EH (cell line): ENCODE measurements around the gene RGS18.
A peak's percentile ranks its signal among the peaks of the same experiment; 100 is the strongest.
"Not testable (repeated sequence)": the region's sequence is repeated elsewhere in the genome, so short reads cannot be mapped to it uniquely, and the experiment has no call there.

ENCODE experiments used
- DNase-seq: peaks from one replicate; pipeline ENCODE4 v3.0.0-alpha.2; 2015; ENCODE audit warnings: low read depth

RGS18 gene

DNA sequence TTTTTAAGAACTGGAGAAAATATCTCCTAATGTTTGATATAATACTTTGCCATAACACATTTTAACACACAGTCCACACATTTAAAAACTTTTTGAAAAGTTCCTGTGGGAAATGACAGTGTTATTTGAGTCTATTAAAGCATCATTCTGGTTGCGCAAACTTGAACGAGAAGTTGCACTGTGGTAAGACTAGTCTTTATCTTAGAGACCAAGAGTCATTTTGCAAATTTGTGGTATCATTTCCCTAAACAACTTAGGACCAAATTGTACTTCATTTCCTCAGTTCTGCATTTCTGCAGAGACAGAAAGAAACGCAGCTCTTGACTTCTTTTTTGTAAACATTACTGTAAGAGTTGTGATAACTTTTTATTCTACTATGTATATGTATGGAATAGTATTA is at the start of gene RGS18:
Gene RGS18 (plus strand): TSS at position 282 of the 400 bp plus-strand sequence. CDS start 176 bp downstream, outside the sequence.
- DNase-seq: no peak

DNA sequence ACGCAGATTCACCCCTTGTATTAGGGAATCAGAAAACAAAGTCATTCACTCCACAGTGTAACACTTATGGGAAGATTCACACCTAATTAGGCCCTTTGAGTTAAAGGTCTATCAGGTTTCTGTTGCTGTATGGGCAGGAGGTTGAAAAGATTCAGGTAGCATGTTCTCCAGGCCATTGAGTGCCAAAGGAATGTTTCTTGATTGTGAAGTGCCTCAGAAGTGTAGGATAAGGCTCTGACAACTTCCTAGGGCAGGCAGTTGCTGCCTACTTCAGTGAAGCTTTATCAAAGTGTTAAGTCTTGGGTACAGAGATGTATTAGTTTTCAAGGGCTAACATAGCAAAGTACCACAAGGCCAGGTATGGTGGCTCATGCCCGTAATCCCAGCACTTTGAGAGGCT is 48.7 kb upstream of the RGS18 start:
- DNase-seq: no peak

- no peak for DNase-seq
Observed at GRCh38 chr1:192115000-192115399, 43.3 kb upstream of the RGS18 start.

DNA sequence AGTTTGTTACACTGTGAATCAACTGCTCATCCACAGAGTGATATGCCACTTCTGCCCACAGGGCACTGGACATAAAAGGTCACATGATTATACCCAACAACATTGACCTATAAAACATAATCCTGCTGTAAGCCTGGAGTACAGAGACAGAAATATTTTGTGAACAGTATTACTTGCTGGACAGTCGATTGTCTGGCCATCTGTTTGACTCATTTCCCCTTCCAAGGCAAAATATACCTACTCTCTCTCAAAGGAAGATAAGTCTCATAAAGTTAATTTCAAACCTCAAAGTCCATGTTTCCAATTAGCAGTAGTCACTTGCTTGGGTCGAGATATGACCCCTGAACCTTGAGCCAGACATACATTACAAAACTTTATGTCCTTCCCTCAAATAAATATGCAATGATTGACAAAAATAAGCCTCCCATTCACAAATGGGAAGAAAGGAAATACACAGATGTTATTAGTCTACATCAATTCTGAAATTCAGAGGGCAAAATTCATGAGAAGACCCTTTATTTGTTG is 39.3 kb upstream of the RGS18 start:
- no peak for DNase-seq

DNA sequence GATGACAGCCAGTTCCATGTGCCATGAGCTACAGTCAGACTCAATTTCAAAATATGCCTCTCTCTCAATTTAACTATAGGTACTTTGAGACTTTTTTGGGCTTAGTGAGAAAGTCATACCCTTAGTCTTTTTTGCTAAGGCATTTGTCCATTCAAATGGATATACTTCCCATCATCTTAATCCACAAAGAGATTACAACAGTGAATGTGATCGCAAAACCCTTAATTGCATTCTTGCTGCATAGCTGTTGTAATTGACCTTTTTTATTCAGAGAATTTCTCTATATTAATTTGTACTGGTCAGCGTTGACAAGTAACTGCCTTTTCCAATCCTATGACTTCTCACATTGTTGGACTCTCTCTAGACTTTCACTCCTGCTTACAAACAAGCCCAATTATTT is 38.6 kb upstream of the RGS18 start:
- no peak for DNase-seq

DNA sequence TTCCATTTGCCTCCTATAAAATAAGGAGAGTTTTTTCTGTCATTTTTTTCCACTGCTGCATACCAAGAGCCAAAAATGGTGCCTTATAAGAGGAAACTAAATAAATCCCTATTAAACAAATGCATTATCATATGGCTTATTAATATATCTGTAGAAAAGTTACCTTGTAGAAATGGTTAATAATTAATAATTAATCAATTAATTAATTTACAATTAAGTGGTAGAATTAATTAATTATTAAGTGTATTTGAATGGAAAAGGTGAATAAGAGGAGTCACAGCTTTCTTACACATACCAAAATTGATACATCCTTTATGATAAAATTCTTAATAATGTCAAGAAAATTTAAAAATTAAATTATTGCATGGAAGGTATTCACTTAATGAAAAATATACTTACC is 35.6 kb upstream of the RGS18 start:
- DNase-seq: no peak

DNA sequence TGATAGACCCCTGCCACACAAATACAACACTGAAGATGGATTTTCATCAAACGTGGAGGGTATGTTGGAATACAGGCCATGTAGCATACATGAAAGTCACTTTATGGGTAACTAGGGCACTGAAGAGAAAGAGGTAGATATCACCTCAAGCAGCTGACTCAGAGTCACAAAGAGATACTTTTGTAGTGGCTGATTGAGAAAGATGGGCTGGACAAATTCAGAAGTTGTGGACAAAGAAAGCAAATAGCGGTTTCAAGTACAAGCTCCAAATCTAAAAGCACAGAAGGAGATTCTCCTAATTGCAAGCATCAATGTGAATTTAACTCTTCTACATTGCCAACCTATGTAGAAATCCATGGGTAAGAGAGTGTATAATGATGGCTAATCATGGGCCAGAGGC is 35.0 kb upstream of the RGS18 start:
- no peak for DNase-seq

DNA sequence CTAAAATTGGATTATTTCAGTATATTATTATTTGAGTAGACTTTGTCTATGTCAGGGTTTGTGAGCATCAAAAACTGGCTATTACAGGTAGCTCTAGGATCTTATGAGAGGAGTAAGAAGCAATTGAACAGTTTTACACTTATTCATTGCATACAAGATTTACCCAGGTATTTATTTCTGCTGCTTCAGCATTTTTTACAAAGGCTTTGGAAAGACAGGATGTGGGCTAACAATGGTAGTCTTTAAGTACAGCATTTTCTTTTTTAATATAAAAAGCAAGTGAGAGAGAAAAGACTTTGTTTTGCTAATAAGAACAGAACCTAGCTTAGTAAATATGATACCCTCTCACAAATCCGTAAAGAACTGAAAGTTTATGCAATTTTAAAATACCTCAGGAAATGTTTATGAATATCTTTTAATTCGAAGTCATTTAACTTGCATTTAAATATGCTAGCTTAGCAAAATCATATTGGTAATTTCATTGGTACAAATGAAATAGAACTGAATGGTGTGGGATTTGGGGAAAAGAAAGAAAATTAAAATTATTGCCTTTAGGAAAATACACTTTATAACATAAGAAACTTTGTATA is 32.1 kb upstream of the RGS18 start:
- DNase-seq: no peak

- no peak for DNase-seq
Observed at GRCh38 chr1:192130175-192130574, 28.1 kb upstream of the RGS18 start.

GRCh38 chr1:192130865-192131264 is 27.4 kb upstream of the RGS18 start:
- DNase-seq: not testable (repeated sequence)

GRCh38 chr1:192131914-192132313 is 26.3 kb upstream of the RGS18 start:
- no peak for DNase-seq

- DNase-seq: peak; percentile 9
Observed at GRCh38 chr1:192133350-192133926, 24.8 kb upstream of the RGS18 start.

- no peak for DNase-seq
Observed at GRCh38 chr1:192140382-192140781, 17.9 kb upstream of the RGS18 start.

DNA sequence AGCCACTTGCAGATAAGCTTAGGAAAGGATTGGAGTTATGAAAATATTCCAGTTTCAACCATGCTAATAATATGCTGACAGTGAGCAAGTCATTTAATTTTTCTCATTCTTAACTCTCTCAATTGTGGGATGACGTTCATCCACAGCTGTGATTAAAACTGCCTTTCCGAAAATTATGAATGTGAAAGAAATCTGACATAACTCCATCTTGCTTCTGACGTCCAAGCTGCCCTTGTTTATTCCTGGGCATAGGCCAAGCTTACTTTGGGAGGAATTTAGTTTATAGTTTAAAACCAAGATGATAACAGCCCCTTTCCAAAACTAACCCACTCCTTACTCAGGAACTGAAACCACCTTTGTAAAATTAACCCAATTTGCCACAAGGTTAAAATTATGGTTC is 11.0 kb upstream of the RGS18 start:
- DNase-seq: no peak

DNA sequence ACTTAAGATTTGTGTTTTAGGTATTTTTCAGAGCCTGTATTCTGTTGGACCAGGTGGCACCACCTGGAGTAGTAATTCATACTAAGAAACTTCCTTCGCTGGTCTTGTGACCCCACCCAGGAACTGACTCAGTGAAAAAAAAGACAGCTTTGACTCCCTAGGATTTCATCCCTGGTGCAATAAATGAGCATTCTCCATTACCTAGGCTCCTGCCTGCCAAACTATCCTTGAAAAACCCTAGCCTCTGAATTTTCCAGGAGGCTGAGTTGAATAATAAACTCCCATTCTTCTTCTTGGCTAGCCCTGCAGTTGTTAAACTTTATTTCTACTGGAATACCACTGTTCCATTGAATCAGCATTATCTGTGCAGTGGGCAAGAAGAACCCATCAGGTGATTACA is 10.6 kb upstream of the RGS18 start:
- no peak for DNase-seq

- DNase-seq: no peak
Observed at GRCh38 chr1:192151176-192151575, 7.1 kb upstream of the RGS18 start.

DNA sequence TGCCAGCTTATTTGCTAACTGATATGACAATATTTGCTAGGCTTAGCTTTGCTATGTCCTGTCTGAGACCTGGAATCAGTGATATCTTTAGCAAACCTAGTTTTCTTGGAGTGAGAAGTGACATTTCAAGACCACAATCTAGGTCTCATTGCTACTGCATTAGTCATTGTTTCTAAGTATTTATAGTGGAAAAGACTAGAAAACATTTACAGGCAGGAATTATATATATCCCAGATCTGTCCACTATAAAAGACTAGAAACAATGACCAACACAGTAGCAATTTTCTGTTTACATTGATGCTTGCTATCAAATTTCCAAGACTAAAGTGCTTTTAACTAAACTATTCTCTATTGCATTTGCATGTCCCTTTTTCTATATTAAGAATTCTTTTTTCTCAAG is 5.0 kb upstream of the RGS18 start:
- peak; percentile 14 for DNase-seq

DNA sequence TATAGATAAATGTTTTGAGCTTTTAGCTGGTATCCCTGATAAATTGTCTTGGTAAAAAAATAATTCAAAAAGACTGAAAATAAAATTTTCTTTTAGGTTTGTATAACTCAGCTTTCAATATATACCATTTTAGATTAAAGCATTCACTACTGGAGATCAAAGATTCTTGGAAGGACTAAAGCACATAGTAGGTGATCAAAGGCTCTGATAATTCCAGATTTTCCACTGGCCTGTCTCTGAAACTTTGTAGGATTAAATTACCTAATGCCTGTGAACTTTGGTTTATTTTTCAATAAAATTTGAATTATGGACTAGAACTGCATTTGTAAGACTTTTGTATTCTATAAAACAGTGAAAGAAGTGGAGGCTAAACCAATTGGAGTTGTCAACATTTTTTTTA is 1.2 kb upstream of the RGS18 start:
- no peak for DNase-seq

GRCh38 chr1:192159014-192159413 is 752 bp downstream of the RGS18 start:
- DNase-seq: no peak

GRCh38 chr1:192159781-192160180 is 1.5 kb downstream of the RGS18 start:
- DNase-seq: no peak

DNA sequence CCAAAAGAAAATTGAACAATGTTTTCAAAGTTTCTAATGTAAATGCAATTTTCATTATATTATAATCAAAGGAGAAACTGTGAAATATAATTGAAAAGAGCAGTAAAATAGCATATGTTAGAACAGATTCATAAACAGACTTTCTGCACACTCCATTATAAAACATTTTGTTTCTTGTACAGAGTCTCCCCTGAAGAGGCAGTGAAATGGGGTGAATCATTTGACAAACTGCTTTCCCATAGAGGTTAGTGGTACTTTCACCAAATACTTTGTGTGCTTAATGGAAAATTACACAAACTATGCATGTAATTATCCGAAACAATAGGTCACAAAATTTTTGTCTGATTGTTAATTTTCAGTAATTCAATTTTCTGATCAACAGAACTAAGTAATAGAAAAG is 1.9 kb downstream of the RGS18 start:
- no peak for DNase-seq

- DNase-seq: no peak
Observed at GRCh38 chr1:192161976-192162375, 3.7 kb downstream of the RGS18 start.

GRCh38 chr1:192162376-192162775 is 4.1 kb downstream of the RGS18 start:
- DNase-seq: no peak

GRCh38 chr1:192165002-192165401 is 6.7 kb downstream of the RGS18 start:
- not testable (repeated sequence) for DNase-seq
